Fibroblast of lung (primary cell): ENCODE data around the gene ADAR.

Experiments
- EZH2 ChIP-seq: IDR thresholded peaks from 2 replicates; pipeline ENCODE4 v1.5.1; 2012; ENCODE audit warnings: low read length, control low read depth, mild to moderate bottlenecking; ENCODE audit errors: missing control alignments
- TF ChIP-seq, protein P1 (sequence below), 2 donors: IDR thresholded peaks in 1 of 2; conservative IDR thresholded peaks in 1 of 2; 1 replicate in 1 of 2; 2 replicates in 1 of 2; pipeline ENCODE4 v1.5.1; 2011 to 2012; ENCODE audit warnings: low read length in 2 of 2, control low read depth in 1 of 2, inconsistent platforms in 1 of 2, low read depth in 1 of 2, mild to moderate bottlenecking in 1 of 2

DNA sequence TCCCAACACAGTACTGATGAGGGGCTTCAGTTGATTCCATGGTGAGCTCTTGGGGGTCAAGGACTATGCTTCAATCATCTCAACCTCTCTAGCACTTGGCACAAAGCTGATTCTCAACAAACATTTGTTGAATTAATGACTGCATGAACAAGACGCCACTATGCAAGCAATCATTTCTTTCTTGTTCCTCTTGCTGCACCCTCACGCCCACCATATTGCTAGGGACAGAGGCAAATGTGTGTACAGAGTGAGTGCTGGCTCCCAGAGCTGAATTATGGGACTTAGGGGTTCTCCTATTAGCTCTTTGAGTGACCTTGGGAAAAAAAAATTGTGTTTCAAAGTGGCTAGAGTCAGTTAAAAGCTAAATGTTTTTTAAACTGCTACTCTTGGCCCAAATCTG is 2.5 kb downstream of the ADAR start:
- TF ChIP-seq, protein P1, sequence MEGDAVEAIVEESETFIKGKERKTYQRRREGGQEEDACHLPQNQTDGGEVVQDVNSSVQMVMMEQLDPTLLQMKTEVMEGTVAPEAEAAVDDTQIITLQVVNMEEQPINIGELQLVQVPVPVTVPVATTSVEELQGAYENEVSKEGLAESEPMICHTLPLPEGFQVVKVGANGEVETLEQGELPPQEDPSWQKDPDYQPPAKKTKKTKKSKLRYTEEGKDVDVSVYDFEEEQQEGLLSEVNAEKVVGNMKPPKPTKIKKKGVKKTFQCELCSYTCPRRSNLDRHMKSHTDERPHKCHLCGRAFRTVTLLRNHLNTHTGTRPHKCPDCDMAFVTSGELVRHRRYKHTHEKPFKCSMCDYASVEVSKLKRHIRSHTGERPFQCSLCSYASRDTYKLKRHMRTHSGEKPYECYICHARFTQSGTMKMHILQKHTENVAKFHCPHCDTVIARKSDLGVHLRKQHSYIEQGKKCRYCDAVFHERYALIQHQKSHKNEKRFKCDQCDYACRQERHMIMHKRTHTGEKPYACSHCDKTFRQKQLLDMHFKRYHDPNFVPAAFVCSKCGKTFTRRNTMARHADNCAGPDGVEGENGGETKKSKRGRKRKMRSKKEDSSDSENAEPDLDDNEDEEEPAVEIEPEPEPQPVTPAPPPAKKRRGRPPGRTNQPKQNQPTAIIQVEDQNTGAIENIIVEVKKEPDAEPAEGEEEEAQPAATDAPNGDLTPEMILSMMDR (conservative IDR thresholded peaks at IDR 0.05 in 1 of 2, IDR thresholded peaks at IDR 0.05 in 1 of 2; ENCODE audit: low read depth in 1 of 2, low read length in 2 of 2), result no peak
- no peak for TF ChIP-seq EZH2
